Kasumi-1 (cell line): ENCODE measurements around the gene PRSS33.

Source experiments
- DNase-seq, 2 experiments: peaks; one replicate each; lab custom pipeline; 2025; lab: John Stamatoyannopoulos, UW

The PRSS33 gene

GRCh38 chr16:2820836-2821486 is 33.6 kb upstream of the PRSS33 start:
- DNase-seq, result no peak

DNA sequence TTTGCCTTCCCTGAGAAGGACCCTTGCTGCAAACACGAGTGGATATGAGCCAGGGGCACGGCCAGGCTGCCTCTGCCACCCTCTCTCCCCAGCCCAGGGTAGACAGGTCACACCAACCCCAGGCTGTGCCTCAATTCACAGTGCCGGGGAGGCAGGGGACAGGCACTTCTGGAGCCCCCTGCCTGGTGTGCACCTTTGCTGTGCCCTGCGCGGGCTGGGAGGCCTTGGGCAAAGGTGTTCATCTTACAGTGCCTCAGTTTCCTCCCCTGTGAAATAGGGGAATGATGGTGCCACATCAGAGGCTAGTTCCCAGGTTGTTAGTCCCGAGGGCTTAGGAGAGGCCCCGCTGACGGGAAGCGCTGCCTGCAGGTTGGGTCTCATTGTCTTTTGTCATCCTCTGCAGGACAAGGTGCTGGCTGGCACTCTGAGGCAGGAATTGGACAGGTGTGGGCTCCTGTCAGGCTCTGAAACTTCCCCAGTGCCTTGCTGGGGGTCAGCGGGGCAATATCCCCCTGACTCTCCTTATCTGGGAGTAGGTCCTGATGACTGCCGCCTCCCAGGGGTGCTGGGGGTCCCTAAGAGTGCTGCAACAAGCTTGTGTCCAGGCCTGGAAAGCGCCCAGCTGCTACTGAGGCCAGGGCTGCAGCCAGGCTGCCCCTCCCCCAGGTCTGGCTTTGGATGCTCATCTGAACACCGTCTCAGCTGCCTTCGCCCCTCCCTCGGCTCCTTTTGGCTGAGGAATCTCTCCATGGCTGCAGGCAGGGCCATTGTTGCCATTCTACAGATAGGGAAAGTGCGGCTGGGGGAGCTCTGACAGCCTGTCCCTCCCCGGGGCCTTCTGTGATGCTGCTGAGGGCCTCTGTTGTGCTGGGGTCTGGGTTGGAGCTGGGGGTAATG is 32.8 kb upstream of the PRSS33 start:
- DNase-seq, result no peak

- DNase-seq, result no peak
Observed at GRCh38 chr16:2819179-2819938, 32.0 kb upstream of the PRSS33 start.

DNA sequence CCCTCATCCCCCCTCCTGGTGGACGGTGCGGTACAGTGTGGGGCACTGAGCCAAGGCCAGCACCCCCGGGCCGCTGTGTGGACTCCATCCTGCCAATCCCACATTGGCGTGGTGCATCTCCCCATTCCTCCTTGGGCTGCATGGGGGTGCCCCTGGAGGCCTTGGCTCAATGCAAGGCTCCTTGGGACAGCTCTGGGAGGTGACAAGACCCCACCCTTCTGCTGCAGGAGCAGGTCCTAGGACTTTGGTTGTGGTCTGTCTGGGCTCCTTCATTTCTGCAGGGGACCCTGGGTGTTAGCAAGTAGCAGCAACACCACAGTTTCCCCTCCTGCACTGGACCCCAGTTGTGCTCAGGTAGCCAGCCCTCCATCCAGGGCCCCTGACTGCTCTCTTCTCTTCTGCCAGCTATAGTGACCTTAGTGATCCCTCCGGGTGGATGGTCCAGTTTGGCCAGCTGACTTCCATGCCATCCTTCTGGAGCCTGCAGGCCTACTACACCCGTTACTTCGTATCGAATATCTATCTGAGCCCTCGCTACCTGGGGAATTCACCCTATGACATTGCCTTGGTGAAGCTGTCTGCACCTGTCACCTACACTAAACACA is 31.0 kb upstream of the PRSS33 start:
- no peak for DNase-seq

DNA sequence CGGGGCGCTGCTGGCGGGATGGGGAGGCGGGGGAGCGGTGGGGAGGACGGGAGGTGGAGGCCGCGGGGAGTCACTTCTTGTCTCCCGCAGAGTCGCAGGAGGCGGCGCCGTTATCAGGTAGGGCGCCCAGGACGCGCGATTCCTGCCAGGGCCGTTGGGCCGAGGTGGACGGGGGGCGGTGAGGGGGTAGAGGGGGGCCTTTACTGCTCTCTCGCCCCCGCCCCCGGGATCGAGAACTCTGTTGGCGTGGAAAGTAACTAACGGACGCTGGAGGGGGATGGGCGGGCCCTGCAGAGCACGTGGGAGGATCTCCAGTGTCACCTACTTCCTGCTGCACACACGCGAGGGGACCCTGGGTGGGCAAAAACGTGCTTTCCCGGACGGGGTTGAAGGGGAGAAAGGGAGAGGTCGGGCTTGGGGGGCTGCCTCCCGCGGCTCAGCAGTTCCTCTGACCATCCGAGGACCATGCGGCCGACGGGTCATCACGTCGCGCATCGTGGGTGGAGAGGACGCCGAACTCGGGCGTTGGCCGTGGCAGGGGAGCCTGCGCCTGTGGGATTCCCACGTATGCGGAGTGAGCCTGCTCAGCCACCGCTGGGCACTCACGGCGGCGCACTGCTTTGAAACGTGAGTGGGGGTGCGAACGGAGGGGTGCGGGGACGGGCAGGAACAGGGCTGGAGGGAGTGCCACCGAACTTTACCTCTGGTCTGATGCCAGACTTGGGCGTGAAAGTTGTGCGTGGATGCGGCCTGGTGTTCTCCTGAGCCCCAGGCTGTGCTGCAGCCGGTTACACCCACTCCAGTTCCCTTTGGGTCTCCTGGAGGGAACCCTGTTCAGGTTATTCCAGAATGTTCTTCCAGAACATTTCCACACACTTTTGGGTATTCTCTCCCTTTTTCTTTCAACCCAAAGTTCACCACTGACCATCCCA is 30.2 kb upstream of the PRSS33 start:
- DNase-seq, result no peak

DNA sequence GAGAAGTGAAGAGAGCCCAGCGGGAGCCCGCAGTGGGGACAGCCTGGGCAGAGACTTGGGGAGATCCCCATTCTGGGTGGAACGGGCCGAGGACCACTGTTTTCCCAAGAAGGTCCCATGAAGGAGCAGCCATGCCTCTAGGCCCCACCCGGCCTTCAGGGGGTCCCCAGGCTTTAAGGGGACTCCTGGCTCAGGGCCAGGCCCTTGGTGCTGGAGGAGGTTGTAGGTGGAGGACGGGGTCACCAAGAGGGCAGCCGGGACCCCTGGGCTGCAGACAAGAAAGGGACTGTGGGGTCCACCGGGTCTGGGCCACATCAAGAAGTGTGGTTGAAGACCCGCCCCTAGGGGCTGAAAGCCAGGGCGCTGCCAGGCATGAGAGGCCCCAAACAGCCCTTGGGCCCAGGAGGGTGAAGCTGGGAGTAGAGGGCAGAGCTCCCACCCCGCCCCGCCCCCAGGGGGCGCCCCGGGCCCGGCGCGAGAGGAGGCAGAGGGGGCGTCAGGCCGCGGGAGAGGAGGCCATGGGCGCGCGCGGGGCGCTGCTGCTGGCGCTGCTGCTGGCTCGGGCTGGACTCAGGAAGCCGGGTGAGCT is 29.5 kb upstream of the PRSS33 start, which contains the start of gene PRSS21:
PRSS21 (plus strand) TSS at position 487 of the 589 bp plus-strand sequence; CDS start at position 519, 32 bp downstream.
- peak; percentile 27 to 37 for DNase-seq

GRCh38 chr16:2815299-2815771 is 28.0 kb upstream of the PRSS33 start:
- DNase-seq, result no peak

DNA sequence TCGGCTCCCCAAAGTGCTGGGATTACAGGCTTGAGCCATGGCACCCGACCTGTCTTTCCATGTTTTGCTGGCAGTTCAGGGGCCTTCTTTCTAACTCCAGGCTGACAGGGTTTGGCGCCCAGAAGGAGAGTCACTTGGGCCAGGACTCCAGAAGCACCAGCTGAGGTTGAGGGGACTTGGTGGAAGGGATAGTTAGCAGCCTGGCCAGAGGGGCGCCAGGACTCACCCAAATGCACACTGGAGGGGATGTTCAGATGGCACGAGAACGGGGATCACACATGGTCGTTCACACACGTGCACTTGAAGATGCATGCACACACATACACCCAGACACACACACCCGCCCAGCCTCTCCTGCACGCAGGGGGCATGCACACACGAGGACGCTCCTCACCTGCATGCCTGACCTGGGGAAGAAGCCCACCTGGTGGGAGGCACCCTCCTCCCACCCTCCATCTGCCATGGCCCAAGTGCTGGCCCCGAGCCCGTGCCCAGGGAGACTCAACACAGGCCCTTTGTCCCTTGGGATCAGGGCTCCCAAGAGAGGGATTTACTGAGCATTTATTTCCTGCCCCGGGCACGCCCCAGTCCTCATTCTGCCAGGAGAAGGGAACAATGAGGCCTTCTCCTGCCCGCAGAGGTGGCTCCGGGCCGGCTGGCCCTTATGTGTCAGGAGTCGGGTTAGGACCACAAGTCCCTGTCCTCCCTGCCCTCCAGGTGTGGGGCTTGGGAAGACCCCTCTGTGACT is 27.4 kb upstream of the PRSS33 start:
- no peak for DNase-seq

- DNase-seq, result no peak
Observed at GRCh38 chr16:2813771-2814221, 26.4 kb upstream of the PRSS33 start.

- DNase-seq, result no peak
Observed at GRCh38 chr16:2811703-2812471, 24.5 kb upstream of the PRSS33 start.

DNA sequence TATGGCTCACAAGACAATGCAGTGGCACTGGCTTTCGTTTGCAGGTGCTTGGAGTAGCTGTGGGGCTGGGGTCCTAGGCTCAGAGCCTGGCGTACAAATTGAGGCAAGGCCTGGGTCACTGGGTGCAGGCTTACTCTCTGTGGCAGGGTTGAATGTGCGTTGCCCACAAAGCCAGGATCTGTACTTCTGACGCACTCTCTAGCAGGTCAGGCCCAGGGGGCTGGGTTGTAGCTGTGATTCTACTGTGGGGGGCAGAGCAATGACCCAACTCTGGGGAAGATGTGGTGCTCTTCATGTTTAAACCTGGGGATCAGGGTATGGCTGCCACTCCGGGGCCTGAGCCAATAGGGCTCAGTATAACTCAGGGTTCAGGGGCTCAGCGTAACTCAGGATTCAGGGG is 23.3 kb upstream of the PRSS33 start:
- no peak for DNase-seq

DNA sequence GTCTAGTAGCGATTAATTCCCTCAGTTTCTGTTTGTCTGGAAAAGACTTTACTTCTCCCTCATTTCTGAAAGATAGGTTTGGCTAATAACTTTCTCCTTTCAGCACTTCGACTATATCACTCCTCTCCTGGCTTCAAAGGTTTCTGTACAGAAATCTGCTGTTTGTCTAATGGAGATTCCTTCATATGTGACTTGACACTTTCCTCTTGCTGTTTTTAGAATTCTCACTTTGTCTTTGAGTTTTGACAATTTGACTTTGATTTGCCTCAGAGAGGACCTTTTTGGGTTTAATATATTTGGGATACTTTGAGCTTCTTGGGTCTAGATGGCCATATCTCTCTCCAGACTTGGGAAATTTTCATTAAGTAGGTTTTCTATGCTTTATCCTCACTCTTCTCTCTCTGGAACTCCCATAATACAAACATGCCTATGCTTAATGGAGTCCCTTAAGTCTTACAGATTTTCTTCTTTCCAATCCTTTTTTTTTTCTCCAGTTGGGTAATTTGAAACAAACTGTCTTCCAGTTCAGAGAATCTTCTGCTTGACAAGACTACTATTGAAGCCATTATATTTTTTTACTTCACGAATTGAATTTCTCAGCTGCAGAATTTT is 21.9 kb upstream of the PRSS33 start:
- DNase-seq, result no peak

GRCh38 chr16:2808181-2808580 is 20.8 kb upstream of the PRSS33 start:
- no peak for DNase-seq

- DNase-seq, result no peak
Observed at GRCh38 chr16:2806286-2806685, 18.9 kb upstream of the PRSS33 start.

GRCh38 chr16:2804728-2805127 is 17.4 kb upstream of the PRSS33 start:
- no peak for DNase-seq

DNA sequence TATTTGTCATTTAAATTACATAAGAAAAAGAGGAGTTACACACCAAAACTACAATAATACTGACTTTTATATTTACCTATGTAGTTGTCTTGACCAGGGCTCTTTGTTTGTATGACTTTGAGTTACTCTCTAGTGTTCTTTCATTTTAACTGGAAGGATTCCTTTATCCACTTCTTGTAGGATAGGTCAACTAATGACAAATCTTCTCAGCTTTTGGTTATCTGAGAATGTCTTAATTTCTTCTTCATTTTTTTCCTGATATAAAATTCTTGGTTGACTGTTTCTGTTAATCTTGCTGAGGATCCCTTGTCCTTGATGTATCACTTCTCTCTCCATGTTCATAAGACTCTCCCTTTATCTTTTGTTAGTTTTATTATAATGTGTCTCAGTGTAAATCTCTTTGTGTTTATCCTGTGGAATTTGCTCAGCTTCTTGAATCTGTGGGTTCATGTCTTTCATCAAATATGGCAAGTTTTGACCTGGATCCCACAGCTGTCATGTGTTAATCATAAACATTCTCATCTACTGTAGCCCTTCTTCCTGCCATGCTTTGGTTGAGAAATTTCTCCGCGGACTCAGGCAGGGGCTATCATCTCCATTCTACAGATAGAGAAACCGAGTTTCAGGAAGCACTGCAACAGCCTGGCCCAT is 16.3 kb upstream of the PRSS33 start:
- no peak for DNase-seq

DNA sequence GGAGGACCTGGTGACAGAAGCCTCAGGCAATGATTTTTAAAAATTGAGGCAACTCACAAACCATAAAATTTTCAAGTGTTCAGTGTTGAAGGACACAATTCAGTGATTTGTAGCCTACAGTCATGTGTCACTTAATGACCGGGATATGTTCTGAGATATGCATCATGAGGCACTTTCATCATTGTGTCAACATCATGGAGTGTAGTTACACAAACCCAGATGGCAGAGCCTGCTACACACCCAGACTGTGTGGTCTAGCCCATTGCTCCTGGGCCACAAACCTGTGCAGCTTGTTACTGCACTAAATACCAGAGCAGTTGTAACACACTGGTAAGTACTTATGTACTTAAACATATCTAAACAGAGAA is 12.5 kb upstream of the PRSS33 start:
- no peak for DNase-seq
